Measurements from ENCODE around the gene BARX2.
A peak's percentile ranks its signal among the peaks of the same experiment; 100 is the strongest.
"Not testable (repeated sequence)": the region's sequence is repeated elsewhere in the genome, so short reads cannot be mapped to it uniquely, and the experiment has no call there.

The BARX2 gene

GRCh38 chr11:129375751-129376657, at the start of gene BARX2:
BARX2 (plus strand) TSS chr11:129375848; CDS start chr11:129376036, 188 bp downstream.
- peak; percentile 20 to 65 for DNase-seq

GRCh38 chr11:129326921-129327320, 48.7 kb upstream of the BARX2 start:
- no peak for DNase-seq

- not testable (repeated sequence) for DNase-seq
These were observed 47.9 kb upstream of the BARX2 start for GRCh38 chr11:129327708-129328107.

GRCh38 chr11:129328756-129329155, 46.9 kb upstream of the BARX2 start:
- DNase-seq = no peak

- no peak for DNase-seq
These were observed 44.4 kb upstream of the BARX2 start for GRCh38 chr11:129331217-129331616.

- peak; percentile 89 to 95 for DNase-seq
These were observed 43.8 kb upstream of the BARX2 start for GRCh38 chr11:129331871-129332274.

- DNase-seq = peak; percentile 46 to 79
These were observed 41.8 kb upstream of the BARX2 start for GRCh38 chr11:129333873-129334272.

- DNase-seq = not testable (repeated sequence)
These were observed 31.2 kb upstream of the BARX2 start for GRCh38 chr11:129344301-129344940.

- no peak for DNase-seq
These were observed 28.7 kb upstream of the BARX2 start for GRCh38 chr11:129346916-129347315.

GRCh38 chr11:129348813-129349212, 26.8 kb upstream of the BARX2 start:
- no peak for DNase-seq

GRCh38 chr11:129352676-129353075, 23.0 kb upstream of the BARX2 start:
- DNase-seq = no peak

GRCh38 chr11:129354691-129355090, 21.0 kb upstream of the BARX2 start:
- no peak for DNase-seq

GRCh38 chr11:129359748-129360147, 15.9 kb upstream of the BARX2 start:
- DNase-seq = no peak

GRCh38 chr11:129364143-129364654, 11.4 kb upstream of the BARX2 start:
- DNase-seq = peak; percentile 75 to 83

- DNase-seq = no peak
These were observed 9.8 kb upstream of the BARX2 start for GRCh38 chr11:129365816-129366215.

GRCh38 chr11:129366737-129367597, 8.7 kb upstream of the BARX2 start:
- DNase-seq = no peak

- peak in 1 of 2 experiments; percentile 8 for DNase-seq
These were observed 6.6 kb upstream of the BARX2 start for GRCh38 chr11:129368889-129369672.

GRCh38 chr11:129370715-129371114, 4.9 kb upstream of the BARX2 start:
- DNase-seq = no peak

GRCh38 chr11:129372609-129373488, 2.8 kb upstream of the BARX2 start:
- DNase-seq = peak in 1 of 2 experiments; percentile 2

GRCh38 chr11:129373489-129373953, 2.1 kb upstream of the BARX2 start:
- DNase-seq = peak in 1 of 2 experiments; percentile 10
